HG02981 (cell line): ENCODE data around the gene SSBP1.
"Not testable (repeated sequence)": the region's sequence is repeated elsewhere in the genome, so short reads cannot be mapped to it uniquely, and the experiment has no call there.

ENCODE experiments used
- ATAC-seq: cut with Tn5 transposase; IDR thresholded peaks from one replicate; pipeline ENCODE4 v1.9.1; 2021; ENCODE audit warnings: mild to moderate bottlenecking, moderate library complexity; ENCODE audit not compliant: unreplicated experiment

SSBP1 gene

DNA sequence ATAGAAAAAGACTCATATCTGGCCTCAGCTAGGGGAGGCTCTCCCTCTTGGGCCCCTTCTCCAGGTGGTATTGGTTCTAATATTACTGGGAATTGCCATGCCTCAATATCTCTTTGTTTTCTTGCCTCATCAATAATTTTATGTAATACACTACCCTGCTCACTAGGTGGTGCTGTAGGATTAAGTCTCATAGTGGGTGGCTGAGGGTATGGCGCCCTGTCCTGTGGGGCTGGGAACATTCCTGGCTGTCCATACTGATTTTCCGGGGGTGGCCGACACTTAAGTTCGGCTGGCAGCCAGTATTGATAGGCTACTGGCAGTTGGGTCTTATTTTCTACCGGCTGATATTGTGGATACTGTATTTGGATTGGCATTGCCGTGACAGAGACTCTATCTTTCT is 16.8 kb downstream of the SSBP1 start:
- ATAC-seq, result peak; percentile 48

DNA sequence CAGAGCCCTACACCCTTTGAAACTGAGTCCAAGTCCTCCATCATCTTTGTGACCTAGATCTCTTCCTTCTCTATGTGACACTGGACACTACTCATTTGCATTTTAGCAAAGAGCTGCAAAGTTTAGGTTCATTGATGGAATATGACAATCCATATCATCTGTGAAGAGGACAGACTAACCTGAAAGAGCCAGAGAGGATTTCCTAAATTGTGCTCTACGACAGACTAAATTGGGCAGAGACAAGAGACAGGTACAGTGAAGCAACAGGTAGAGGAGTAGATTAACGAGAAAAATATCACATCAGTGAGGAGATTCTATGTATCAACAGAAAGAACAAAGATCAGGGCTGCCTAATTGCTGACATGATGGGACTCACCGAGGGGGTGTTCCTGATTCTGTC is 25.6 kb downstream of the SSBP1 start, which contains the start of gene TAS2R3:
Gene TAS2R3, plus strand, starts transcription at position 301 of the 400 bp plus-strand sequence. Its CDS starts 62 bp downstream, at position 363.
- no peak for ATAC-seq

DNA sequence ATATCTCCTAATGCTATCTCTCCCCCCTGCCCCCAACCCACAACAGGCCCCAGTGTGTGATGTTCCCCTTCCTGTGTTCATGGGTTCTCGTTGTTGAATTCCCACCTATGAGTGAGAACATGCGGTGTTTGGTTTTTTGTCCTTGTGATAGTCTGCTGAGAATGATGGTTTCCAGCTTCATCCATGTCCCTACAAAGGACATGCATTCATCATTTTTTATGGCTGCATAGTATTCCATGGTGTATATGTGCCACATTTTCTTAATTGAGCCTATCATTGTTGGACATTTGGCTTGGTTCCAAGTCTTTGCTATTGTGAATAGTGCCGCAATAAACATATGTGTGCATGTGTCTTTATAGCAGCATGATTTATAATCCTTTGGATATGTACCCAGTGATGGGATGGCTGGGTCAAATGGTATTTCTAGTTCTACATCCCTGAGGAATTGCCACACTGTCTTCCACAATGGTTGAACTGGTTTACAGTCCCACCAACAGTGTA is 32.0 kb downstream of the SSBP1 start:
- not testable (repeated sequence) for ATAC-seq

DNA sequence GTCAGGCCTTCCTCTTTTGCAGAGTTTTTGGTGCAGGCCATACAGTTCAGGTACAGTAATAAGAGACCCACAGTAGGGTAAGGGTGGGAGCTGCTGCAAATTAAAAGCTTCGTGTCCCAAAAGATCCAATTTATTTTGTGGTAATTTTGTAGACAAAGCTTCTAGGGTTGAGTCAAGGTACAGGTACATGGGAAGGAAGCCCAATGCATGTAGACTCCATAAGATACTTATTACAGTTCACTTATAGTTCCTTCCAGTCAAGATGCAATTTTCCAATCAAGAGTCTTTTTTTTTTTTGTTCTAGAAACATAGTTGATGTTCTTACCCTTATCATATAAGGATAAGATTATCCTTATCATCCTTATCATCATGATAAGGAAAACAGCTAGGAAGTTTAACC is 38.2 kb downstream of the SSBP1 start, which contains the start of gene TAS2R4:
Gene TAS2R4, plus strand, starts transcription at position 301 of the 400 bp plus-strand sequence. CDS start 1,815 bp downstream, outside the sequence.
- no peak for ATAC-seq

DNA sequence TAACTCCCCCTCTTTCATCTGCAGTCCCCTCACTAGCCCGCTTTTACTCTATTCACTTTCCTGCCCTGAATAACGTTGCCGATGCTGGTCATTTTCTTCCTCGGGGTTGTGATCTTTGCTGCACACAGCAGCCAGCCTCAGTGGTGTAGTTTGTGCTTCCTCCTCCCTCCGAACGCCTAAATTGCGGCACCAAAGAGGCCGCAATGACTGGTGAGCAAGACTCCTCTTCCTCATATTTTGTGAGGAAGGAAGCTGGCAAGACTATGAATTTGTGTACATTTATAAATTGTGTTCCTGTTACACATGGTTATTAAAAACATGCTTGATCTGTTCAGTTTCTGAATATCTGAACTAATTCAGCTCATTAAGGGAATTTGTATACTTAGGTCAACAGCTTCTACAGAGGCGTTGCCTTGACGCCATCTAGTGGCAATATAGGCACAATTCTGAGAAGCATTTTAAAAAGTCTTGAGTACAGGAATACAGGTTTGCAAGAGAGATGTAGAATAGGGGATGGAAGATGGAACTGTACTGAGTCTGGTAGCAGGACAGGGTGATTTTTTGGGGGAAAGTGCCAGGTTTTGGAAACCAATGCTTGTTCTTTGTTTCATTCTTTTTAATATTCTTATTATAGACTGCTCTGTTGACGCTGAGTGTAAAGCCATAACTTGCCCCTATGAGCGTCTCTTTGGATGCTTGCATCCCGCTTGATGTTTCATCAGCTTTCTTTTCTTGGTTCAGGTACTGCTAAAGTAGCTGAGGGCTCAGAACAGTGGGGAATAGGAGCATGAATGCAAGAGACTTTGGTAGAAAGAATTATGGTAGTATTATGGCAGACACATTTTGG is 47.8 kb downstream of the SSBP1 start:
- ATAC-seq, result peak; percentile 74

DNA sequence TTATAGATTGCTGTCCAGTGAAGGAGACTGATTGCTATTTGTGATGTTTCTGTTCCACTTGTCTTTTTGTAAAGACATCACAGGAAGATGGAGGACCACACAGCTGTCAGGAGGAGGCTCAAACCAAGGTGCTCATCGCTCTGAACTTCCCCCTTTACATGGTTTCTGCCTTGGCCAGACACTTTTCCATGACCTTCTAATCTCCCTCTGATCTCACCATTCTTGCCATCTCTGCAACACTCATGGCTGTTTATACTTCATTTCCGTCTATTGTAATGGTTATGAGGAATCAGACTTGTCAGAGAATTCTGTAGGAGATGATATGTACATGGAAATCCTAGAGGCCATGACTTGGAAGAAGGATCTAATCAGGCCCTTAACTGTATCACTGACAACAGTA is 50.1 kb downstream of the SSBP1 start:
- ATAC-seq, result no peak

DNA sequence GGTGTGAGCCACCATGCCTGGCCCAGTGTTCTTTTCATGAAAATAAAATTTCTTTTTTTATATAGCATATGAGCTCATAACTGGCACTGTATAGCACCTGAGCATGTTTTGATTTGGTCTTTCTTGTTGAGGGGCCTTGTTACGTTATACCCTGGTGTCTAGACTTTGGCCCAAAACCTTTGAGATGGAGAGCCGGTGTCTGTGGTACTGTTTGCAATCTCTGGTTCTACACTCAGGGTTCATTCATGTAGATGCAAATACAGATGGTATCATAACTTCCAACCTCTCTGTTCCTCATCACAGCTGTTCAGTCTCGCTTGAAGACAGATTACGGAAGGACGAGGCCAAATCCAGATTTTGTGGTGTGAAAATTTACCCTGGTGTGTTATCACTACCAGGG is 51.8 kb downstream of the SSBP1 start, which contains the start of gene TAS2R5:
Gene TAS2R5, plus strand, starts transcription at position 301 of the 400 bp plus-strand sequence. CDS start 145 bp downstream, outside the sequence.
- no peak for ATAC-seq

DNA sequence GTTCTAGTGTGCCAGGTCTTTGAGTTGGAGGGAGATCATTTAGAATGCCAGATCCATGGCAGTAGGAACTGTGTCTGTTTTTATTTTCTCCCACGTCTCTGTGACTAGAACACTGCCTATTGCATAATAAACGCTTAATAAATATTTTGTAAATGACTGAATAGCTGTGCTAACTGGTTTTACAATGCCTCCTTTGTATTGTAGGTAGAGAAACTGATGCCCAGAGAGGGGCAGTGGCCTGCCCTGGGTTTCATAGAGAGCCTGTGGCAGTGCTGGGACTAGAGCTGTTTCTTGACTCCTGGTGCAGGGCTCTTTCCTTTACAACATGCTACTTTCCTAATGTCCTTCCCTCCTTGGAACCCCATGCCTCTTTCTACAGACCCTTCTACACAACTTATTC is 54.4 kb downstream of the SSBP1 start:
- ATAC-seq, result no peak
